HepG2 (cell line): ENCODE data around the gene TSTD2. TPM values are rescaled to one million over a fixed set of nuclear protein-coding genes. Genes with fewer than 3 reads are reported as not detected.

Experiments used
- CENPT ChIP-seq: sonication (generic); formaldehyde crosslinking; IDR thresholded peaks from 2 replicates; pipeline ENCODE4 v1.8.0; 2022; ENCODE audit warnings: low read depth, mild to moderate bottlenecking, moderate library complexity, missing genetic modification reagents
- CHD2 ChIP-seq: IDR thresholded peaks from 2 replicates; pipeline ENCODE4 v1.6.1; 2011; ENCODE audit warnings: low read depth, low read length, improper control_type of control experiment
- DMTF1 ChIP-seq: sonication (generic); formaldehyde crosslinking; IDR thresholded peaks from 2 replicates; pipeline ENCODE4 v1.4.0; 2020; ENCODE audit warnings: mild to moderate bottlenecking, missing genetic modification reagents
- DR1 ChIP-seq: sonication (generic); formaldehyde crosslinking; IDR thresholded peaks from 2 replicates; pipeline ENCODE4 v1.8.0; 2021; ENCODE audit warnings: mild to moderate bottlenecking, missing genetic modification reagents, inconsistent platforms
- GTF3A ChIP-seq: sonication (generic); formaldehyde crosslinking; conservative IDR thresholded peaks from 2 replicates; pipeline ENCODE4 v1.4.0; 2020; ENCODE audit warnings: mild to moderate bottlenecking, missing genetic modification reagents
- IRF9 ChIP-seq: sonication (generic); formaldehyde crosslinking; IDR thresholded peaks from 2 replicates; pipeline ENCODE4 v1.8.0; 2022; ENCODE audit warnings: missing genetic modification reagents, mild to moderate bottlenecking, borderline replicate concordance
- ZHX2 ChIP-seq, 2 experiments: sonication (generic) in 1 of 2; formaldehyde crosslinking in 1 of 2; IDR thresholded peaks; 2 replicates each; pipeline versions ENCODE4 v1.6.1 to v1.9.0; 2014 to 2022; ENCODE audit warnings: antibody characterized with exemption in 1 of 2, borderline replicate concordance in 1 of 2, inconsistent platforms in 1 of 2, low read depth in 1 of 2, missing genetic modification reagents in 1 of 2
- ZNF230 ChIP-seq: sonication (generic); formaldehyde crosslinking; IDR thresholded peaks from 2 replicates; pipeline ENCODE4 v1.4.0; 2020; ENCODE audit warnings: mild to moderate bottlenecking, missing genetic modification reagents
- ZNF552 ChIP-seq: sonication (generic); formaldehyde crosslinking; IDR thresholded peaks from 2 replicates; pipeline ENCODE4 v1.9.0; 2022; ENCODE audit warnings: missing genetic modification reagents, mild to moderate bottlenecking, borderline replicate concordance
- ZNF83 ChIP-seq: sonication (generic); formaldehyde crosslinking; IDR thresholded peaks from 2 replicates; pipeline ENCODE4 v1.4.0; 2020; ENCODE audit warnings: missing genetic modification reagents, mild to moderate bottlenecking, borderline replicate concordance
- polyA plus RNA-seq, 8 experiments: library from polyadenylated mRNA; depleted of rRNA in 3 of 8; stranded (reverse) in 7 of 8; unstranded in 1 of 8; fragments of >200 nt; fragmentation: Illumina TruSeq in 4 of 8; extraction: Trizol in 4 of 8; gene quantifications; 2 replicates each; pipeline versions ENCODE4 v1.2.1 to v1.2.3, GENCODE V29; 2011 to 2016; ENCODE audit warnings: low read depth in 4 of 8, missing spikeins in 1 of 8, mixed read lengths in 1 of 8; ENCODE audit not compliant: insufficient read depth in 1 of 8
- total RNA-seq, 5 experiments: library from RNA; depleted of rRNA; stranded (reverse); fragments of >200 nt; fragmentation: Illumina TruSeq; extraction: Trizol; gene quantifications; 2 replicates each; pipeline ENCODE4 v1.2.3, GENCODE V29; 2016; ENCODE audit warnings: low read depth in 1 of 5
- TF ChIP-seq, protein P1 (sequence below): sonication (generic); formaldehyde crosslinking; IDR thresholded peaks from 2 replicates; pipeline ENCODE4 v1.4.0; 2020; ENCODE audit warnings: missing genetic modification reagents, borderline replicate concordance

TSTD2 gene
- total and polyA plus RNA-seq, 2 of the 13 experiments (the other 11 are each of a cell fraction or from before 2014, with no cell fraction given) = 16.0 to 23.1 TPM

DNA sequence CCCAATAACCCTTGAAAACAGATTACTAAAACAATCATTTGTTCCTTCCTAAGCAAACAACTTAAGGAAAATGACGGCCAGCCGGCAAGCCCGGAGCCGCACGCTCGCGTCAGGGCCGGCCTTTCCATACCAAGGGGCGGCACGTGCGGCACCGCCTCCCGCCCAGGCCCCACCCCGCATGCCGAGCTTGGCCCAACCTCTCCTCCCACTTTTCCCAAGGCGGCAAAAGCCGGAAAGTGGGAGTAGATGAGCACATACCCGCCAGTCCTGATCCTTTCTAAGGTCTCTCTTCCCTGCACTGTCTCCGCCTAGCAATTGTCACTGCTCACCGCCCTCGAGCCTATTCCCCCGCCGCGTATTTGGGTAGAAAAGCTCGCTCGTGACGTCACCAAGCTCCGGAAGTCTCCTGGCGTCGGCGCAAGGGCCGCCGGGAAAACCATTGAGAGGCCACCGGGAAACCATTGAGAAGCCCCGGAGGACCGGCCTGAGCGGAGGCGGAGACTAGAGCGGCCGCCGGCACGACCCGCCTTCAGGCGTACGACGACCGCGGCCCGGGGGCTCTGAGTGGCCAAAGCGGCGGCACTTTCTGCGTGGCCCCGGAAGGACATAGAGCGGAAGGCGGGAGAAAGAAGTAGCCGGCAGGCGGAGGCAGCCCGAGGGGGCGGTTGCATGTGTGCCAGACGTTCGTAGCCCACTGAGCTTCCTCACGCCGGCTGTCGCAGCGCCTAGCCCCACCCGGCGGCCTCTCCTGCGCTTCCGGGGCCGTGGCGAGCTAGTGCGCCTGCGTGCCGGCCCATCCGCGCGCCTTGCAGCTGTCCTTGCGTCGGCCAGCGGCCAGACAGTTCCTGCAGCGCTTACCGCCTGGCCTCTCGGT lies at the start of gene TSTD2, which contains the start of gene NCBP1 (continued):
- TF ChIP-seq ZHX2 (IDR thresholded peaks at IDR 0.05; ENCODE audit: low read depth) = peak; percentile 88
- no peak for TF ChIP-seq ZHX2 (CRISPR knock-in tag; IDR thresholded peaks at IDR 0.05; ENCODE audit: borderline replicate concordance)
- no peak for TF ChIP-seq CHD2
- peak; percentile 72 for TF ChIP-seq IRF9 (CRISPR knock-in tag)
- TF ChIP-seq GTF3A (CRISPR knock-in tag) = no peak
- TF ChIP-seq, protein P1, sequence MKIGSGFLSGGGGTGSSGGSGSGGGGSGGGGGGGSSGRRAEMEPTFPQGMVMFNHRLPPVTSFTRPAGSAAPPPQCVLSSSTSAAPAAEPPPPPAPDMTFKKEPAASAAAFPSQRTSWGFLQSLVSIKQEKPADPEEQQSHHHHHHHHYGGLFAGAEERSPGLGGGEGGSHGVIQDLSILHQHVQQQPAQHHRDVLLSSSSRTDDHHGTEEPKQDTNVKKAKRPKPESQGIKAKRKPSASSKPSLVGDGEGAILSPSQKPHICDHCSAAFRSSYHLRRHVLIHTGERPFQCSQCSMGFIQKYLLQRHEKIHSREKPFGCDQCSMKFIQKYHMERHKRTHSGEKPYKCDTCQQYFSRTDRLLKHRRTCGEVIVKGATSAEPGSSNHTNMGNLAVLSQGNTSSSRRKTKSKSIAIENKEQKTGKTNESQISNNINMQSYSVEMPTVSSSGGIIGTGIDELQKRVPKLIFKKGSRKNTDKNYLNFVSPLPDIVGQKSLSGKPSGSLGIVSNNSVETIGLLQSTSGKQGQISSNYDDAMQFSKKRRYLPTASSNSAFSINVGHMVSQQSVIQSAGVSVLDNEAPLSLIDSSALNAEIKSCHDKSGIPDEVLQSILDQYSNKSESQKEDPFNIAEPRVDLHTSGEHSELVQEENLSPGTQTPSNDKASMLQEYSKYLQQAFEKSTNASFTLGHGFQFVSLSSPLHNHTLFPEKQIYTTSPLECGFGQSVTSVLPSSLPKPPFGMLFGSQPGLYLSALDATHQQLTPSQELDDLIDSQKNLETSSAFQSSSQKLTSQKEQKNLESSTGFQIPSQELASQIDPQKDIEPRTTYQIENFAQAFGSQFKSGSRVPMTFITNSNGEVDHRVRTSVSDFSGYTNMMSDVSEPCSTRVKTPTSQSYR (CRISPR knock-in tag) = no peak
- TF ChIP-seq DMTF1 (CRISPR knock-in tag) = peak; percentile 37; the same call in 1 of the 2 replicates
- no peak for TF ChIP-seq CENPT (CRISPR knock-in tag)
- TF ChIP-seq ZNF552 (CRISPR knock-in tag) = 0 out of 2 replicates have a peak, but pooled peaks have one; percentile 60
- TF ChIP-seq DR1 (CRISPR knock-in tag) = peak; percentile 73; the same call in 1 of the 2 replicates
- TF ChIP-seq ZNF83 (CRISPR knock-in tag) = peak; percentile 25
- TF ChIP-seq ZNF230 (CRISPR knock-in tag) = 0 out of 2 replicates have a peak, but pooled peaks have one; percentile 34
